GM19463 (cell line): Measurements from ENCODE around the gene PKP4.

Experiments used
- ATAC-seq: cut with Tn5 transposase; IDR thresholded peaks from one replicate; pipeline ENCODE4 v1.9.1; 2021; ENCODE audit warnings: mild to moderate bottlenecking, moderate library complexity; ENCODE audit not compliant: unreplicated experiment

PKP4 gene

GRCh38 chr2:158637357-158637756 lies 180.6 kb downstream of the PKP4 start:
- no peak for ATAC-seq

- no peak for ATAC-seq
Measured at GRCh38 chr2:158644139-158644538, 187.4 kb downstream of the PKP4 start.

GRCh38 chr2:158645299-158645698 lies 188.5 kb downstream of the PKP4 start:
- no peak for ATAC-seq

GRCh38 chr2:158647436-158648231 lies 190.9 kb downstream of the PKP4 start:
- no peak for ATAC-seq

GRCh38 chr2:158649846-158650245 lies 193.1 kb downstream of the PKP4 start:
- ATAC-seq, result no peak

- no peak for ATAC-seq
Measured at GRCh38 chr2:158650646-158651357, 194.1 kb downstream of the PKP4 start.

- no peak for ATAC-seq
Measured at GRCh38 chr2:158651358-158652057, 194.8 kb downstream of the PKP4 start.

- no peak for ATAC-seq
Measured at GRCh38 chr2:158655628-158656027, 198.9 kb downstream of the PKP4 start.

GRCh38 chr2:158656492-158657229 lies 199.9 kb downstream of the PKP4 start:
- ATAC-seq, result no peak

- ATAC-seq, result no peak
Measured at GRCh38 chr2:158658396-158658795, 201.6 kb downstream of the PKP4 start.

- no peak for ATAC-seq
Measured at GRCh38 chr2:158659483-158659882, 202.7 kb downstream of the PKP4 start.

- ATAC-seq, result no peak
Measured at GRCh38 chr2:158661231-158661630, 204.5 kb downstream of the PKP4 start.

GRCh38 chr2:158662421-158662820 lies 205.7 kb downstream of the PKP4 start:
- no peak for ATAC-seq

GRCh38 chr2:158663796-158664195 lies 207.0 kb downstream of the PKP4 start:
- no peak for ATAC-seq

- ATAC-seq, result no peak
Measured at GRCh38 chr2:158664987-158665386, 208.2 kb downstream of the PKP4 start.

- no peak for ATAC-seq
Measured at GRCh38 chr2:158665536-158666302, 209.0 kb downstream of the PKP4 start.

GRCh38 chr2:158666969-158667368 lies 210.2 kb downstream of the PKP4 start:
- ATAC-seq, result no peak

- ATAC-seq, result no peak
Measured at GRCh38 chr2:158667586-158667985, 210.8 kb downstream of the PKP4 start.

GRCh38 chr2:158668001-158668765 lies 211.4 kb downstream of the PKP4 start:
- no peak for ATAC-seq

GRCh38 chr2:158670292-158670691 lies 213.5 kb downstream of the PKP4 start:
- ATAC-seq, result no peak
